Loucy (cell line): Measurements from ENCODE around the gene VCL.
A peak's percentile ranks its signal among the peaks of the same experiment; 100 is the strongest.

Experiments used
- H2AFZ ChIP-seq: fragments of 200-600 bp; sonication (generic); 2 replicates; pipeline ENCODE4 v1.6.0; 2016; ENCODE audit warnings: antibody characterized with exemption, mild to moderate bottlenecking, low read length, moderate library complexity
- H3F3A ChIP-seq: fragments of 200-600 bp; 2 replicates; pipeline ENCODE4 v1.6.0; 2016; ENCODE audit warnings: antibody characterized with exemption, low read depth, mild to moderate bottlenecking
- H3K27me3 ChIP-seq: fragments of 200-600 bp; sonication (generic); 2 replicates; pipeline ENCODE4 v1.6.1; 2014; ENCODE audit warnings: low read length, mild to moderate bottlenecking; ENCODE audit not compliant: insufficient read depth, poor library complexity, severe bottlenecking
- H3K36me3 ChIP-seq: fragments of 200-600 bp; sonication (generic); 2 replicates; pipeline ENCODE4 v1.6.1; 2016; ENCODE audit warnings: low read length; ENCODE audit not compliant: insufficient read depth
- H3K4me1 ChIP-seq: fragments of 200-600 bp; sonication (generic); 2 replicates; pipeline ENCODE4 v1.5.1; 2014; ENCODE audit warnings: low read length, mild to moderate bottlenecking; ENCODE audit not compliant: insufficient read depth, poor library complexity, severe bottlenecking
- H3K4me2 ChIP-seq: fragments of 200-600 bp; sonication (generic); 2 replicates; pipeline ENCODE4 v1.6.0; 2014; ENCODE audit warnings: antibody characterized with exemption, low read length, low read depth, mild to moderate bottlenecking; ENCODE audit not compliant: poor library complexity, severe bottlenecking
- H3K4me3 ChIP-seq: fragments of 200-600 bp; sonication (generic); 2 replicates; pipeline ENCODE4 v1.5.1; 2014; ENCODE audit warnings: low read length, mild to moderate bottlenecking, mixed read lengths; ENCODE audit not compliant: poor library complexity, severe bottlenecking
- H3K79me2 ChIP-seq: fragments of 200-600 bp; sonication (generic); 2 replicates; pipeline ENCODE4 v1.6.1; 2014; ENCODE audit warnings: low read length; ENCODE audit not compliant: insufficient read depth
- H3K9ac ChIP-seq: fragments of 200-600 bp; sonication (generic); 2 replicates; pipeline ENCODE4 v1.6.0; 2014; ENCODE audit warnings: mild to moderate bottlenecking, low read depth, low read length, moderate library complexity; ENCODE audit not compliant: poor library complexity, severe bottlenecking
- H3K9me2 ChIP-seq: fragments of 200-600 bp; sonication (generic); replicated peaks from 2 replicates; pipeline ENCODE4 v1.6.1; 2016; ENCODE audit warnings: low read depth, low read length, mixed read lengths
- H3K9me3 ChIP-seq: fragments of 200-600 bp; sonication (generic); 2 replicates; pipeline ENCODE4 v1.6.1; 2014; ENCODE audit warnings: mild to moderate bottlenecking, antibody characterized with exemption, low read length, low read depth; ENCODE audit not compliant: insufficient read depth
- H4K20me1 ChIP-seq: fragments of 200-600 bp; sonication (generic); 2 replicates; pipeline ENCODE4 v1.6.0; 2014; ENCODE audit warnings: antibody characterized with exemption, low read length, mild to moderate bottlenecking; ENCODE audit not compliant: insufficient read depth, poor library complexity, severe bottlenecking
- EZH2phosphoT487 ChIP-seq: fragments of 200-600 bp; IDR thresholded peaks from 2 replicates; pipeline ENCODE4 v1.6.1; 2018; ENCODE audit warnings: antibody characterized with exemption, mild to moderate bottlenecking, moderate library complexity, borderline replicate concordance
- TF ChIP-seq, protein P1 (sequence below): fragments of 200-600 bp; sonication (generic); conservative IDR thresholded peaks from 2 replicates; pipeline ENCODE4 v1.5.1; 2014; ENCODE audit warnings: mild to moderate bottlenecking, antibody characterized with exemption, low read length

The VCL gene

DNA sequence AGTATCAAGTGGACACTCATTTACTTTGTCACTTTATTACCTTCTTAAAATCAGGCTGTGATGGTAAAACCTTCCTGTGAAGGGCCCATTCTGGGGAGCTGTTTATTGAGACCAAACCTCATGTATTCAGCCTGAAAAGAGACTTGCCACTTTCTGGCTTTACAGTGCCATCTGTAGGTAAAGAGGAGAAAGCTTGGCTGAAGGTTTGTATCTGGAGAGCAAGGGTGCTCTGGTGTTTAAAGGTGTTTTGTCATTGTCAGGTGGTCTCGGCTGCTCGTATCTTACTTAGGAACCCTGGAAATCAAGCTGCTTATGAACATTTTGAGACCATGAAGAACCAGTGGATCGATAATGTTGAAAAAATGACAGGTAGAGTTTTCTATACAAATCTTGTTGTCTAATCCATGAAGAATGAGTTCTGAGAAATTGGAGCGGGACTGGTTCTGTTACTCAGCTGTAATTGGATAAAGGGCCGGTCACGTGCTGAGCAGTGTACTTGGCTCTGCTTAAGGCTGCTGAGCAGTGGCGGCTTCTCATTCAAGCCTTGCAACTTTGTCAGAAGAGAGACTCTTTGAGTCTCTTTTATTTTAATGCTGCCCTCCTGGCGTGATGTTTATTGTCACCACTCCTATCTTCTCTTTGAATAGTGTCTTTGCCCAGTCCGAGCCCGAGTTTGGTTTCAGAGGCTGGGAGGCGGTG, 105.8 kb downstream of the VCL start:
- H3F3A ChIP-seq: no peaks in the 10 kb centered on the region
- H3K9ac ChIP-seq: no peak overlapping the region
- no peaks in the 10 kb centered on the region for H3K9me3 ChIP-seq
- peaks cover 5% of the 10 kb centered on the region for H3K4me1 ChIP-seq
- H3K79me2 ChIP-seq: no peaks in the 10 kb centered on the region
- H3K27me3 ChIP-seq: no peaks in the 10 kb centered on the region
- peaks cover 59% of the 10 kb centered on the region; the same call in 1 of the 2 replicates for H3K36me3 ChIP-seq
- no peak overlapping the region for H3K4me3 ChIP-seq
- no peaks in the 10 kb centered on the region for H4K20me1 ChIP-seq
- no peak overlapping the region for H3K4me2 ChIP-seq
- TF ChIP-seq, protein P1, sequence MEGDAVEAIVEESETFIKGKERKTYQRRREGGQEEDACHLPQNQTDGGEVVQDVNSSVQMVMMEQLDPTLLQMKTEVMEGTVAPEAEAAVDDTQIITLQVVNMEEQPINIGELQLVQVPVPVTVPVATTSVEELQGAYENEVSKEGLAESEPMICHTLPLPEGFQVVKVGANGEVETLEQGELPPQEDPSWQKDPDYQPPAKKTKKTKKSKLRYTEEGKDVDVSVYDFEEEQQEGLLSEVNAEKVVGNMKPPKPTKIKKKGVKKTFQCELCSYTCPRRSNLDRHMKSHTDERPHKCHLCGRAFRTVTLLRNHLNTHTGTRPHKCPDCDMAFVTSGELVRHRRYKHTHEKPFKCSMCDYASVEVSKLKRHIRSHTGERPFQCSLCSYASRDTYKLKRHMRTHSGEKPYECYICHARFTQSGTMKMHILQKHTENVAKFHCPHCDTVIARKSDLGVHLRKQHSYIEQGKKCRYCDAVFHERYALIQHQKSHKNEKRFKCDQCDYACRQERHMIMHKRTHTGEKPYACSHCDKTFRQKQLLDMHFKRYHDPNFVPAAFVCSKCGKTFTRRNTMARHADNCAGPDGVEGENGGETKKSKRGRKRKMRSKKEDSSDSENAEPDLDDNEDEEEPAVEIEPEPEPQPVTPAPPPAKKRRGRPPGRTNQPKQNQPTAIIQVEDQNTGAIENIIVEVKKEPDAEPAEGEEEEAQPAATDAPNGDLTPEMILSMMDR: peak; percentile 65
- no peak for TF ChIP-seq EZH2phosphoT487
- no peaks in the 10 kb centered on the region for H3K9me2 ChIP-seq
- no peak overlapping the region for H2AFZ ChIP-seq

- H3K4me1 ChIP-seq: no peaks in the 10 kb centered on the region
- H3K9me3 ChIP-seq: no peaks in the 10 kb centered on the region
- TF ChIP-seq, protein P1: no peak
- TF ChIP-seq EZH2phosphoT487: no peak
- H3K27me3 ChIP-seq: no peaks in the 10 kb centered on the region
- no peaks in the 10 kb centered on the region for H4K20me1 ChIP-seq
- H3K9me2 ChIP-seq: no peaks in the 10 kb centered on the region
- H3K79me2 ChIP-seq: no peaks in the 10 kb centered on the region
- no peak overlapping the region for H3K4me3 ChIP-seq
- no peak overlapping the region for H3K4me2 ChIP-seq
- peaks cover 60% of the 10 kb centered on the region; the same call in 1 of the 2 replicates for H3K36me3 ChIP-seq
- H3F3A ChIP-seq: no peaks in the 10 kb centered on the region
- H3K9ac ChIP-seq: no peak overlapping the region
- H2AFZ ChIP-seq: no peak overlapping the region
Observed at GRCh38 chr10:74104480-74104879, 106.6 kb downstream of the VCL start.

- H3K79me2 ChIP-seq: no peaks in the 10 kb centered on the region
- no peaks in the 10 kb centered on the region for H4K20me1 ChIP-seq
- H3K4me2 ChIP-seq: no peak overlapping the region
- no peak overlapping the region for H2AFZ ChIP-seq
- H3K9me3 ChIP-seq: no peaks in the 10 kb centered on the region
- peaks cover 61% of the 10 kb centered on the region; the same call in 1 of the 2 replicates for H3K36me3 ChIP-seq
- H3K9ac ChIP-seq: no peak overlapping the region
- H3K4me3 ChIP-seq: no peak overlapping the region
- no peaks in the 10 kb centered on the region for H3K4me1 ChIP-seq
- no peaks in the 10 kb centered on the region for H3F3A ChIP-seq
- no peaks in the 10 kb centered on the region for H3K9me2 ChIP-seq
- TF ChIP-seq EZH2phosphoT487: no peak
- TF ChIP-seq, protein P1: no peak
- H3K27me3 ChIP-seq: no peaks in the 10 kb centered on the region
Observed at GRCh38 chr10:74104996-74105395, 107.1 kb downstream of the VCL start.
